HG02938 (cell line): ENCODE results near the gene SHFL.

Experiments used
- ATAC-seq: cut with Tn5 transposase; IDR thresholded peaks from one replicate; pipeline ENCODE4 v1.9.1; 2021; ENCODE audit warnings: mild to moderate bottlenecking, moderate library complexity; ENCODE audit not compliant: unreplicated experiment

Gene SHFL

GRCh38 chr19:10126213-10126639 is 40.1 kb downstream of the SHFL start:
- ATAC-seq, result no peak

GRCh38 chr19:10132905-10133304 is 46.8 kb downstream of the SHFL start:
- ATAC-seq, result no peak

- no peak for ATAC-seq
Observed at GRCh38 chr19:10133596-10133995, 47.5 kb downstream of the SHFL start.

GRCh38 chr19:10134040-10134439 is 47.9 kb downstream of the SHFL start:
- no peak for ATAC-seq

- ATAC-seq, result no peak
Observed at GRCh38 chr19:10135551-10136334, 49.6 kb downstream of the SHFL start.

GRCh38 chr19:10136936-10137335 is 50.8 kb downstream of the SHFL start:
- ATAC-seq, result no peak

- no peak for ATAC-seq
Observed at GRCh38 chr19:10137751-10138682, 51.9 kb downstream of the SHFL start.

DNA sequence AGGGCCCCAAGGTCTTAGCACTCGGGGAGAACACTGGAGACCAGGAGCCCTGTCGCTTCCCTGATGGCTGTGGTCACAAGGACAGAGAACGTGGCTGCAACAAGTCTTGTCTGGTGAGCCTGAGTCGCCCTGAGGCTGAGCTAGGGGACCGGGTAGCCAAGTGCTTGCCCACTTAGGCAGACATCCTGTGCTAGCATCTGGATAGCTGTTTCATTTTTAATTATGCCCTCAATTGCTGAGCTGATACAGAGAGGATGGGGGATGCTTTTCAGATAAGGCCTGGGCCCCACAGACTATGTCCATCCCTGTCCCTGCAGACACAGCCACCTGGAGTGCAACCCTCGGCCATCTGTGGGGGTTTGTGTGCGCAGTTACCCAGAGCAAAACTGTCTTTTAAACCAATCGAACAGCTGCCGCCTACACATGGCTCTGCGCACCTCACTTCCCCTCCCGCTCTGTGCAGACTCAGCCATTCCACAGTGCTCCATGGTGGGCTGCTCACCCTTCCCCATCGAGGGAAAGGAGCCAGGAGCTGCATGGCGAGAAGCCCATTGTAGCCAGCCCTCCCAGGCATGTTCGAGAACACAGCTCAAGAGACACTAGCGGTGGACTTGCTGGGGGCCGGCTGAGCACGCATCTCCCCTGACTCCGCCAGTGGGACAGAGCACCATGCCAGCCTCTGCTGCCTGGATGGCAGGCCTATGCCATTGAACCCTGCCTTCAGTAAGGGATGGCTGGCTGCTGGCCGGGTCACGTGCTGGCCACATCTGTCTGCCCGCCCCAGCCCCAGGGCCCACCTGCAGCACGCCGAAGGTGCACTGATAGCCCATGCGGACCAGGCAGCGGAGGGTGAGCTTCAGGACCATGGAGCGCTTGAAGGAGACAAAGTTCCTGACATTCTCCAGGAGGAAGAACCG is 53.0 kb downstream of the SHFL start:
- ATAC-seq, result no peak

DNA sequence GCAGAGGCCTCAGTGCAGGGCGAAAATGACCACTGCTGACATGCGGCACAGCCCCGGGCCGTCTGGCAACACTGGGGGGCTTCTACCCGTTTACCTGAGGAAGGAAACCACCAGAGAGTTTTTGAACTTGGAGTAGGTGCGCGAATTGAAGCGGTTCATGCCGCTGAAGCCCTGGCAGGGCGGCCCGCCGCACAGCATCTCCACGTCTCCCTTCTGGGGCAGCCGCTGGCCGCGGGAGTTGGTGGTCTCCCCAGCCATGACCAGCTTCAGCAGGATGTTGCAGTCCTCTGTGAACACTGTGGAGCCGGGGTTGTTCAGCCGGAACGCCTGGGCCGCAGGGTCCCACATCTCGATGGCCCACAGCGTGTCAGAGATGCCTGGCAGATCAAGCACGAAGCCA is 53.8 kb downstream of the SHFL start:
- ATAC-seq, result no peak

DNA sequence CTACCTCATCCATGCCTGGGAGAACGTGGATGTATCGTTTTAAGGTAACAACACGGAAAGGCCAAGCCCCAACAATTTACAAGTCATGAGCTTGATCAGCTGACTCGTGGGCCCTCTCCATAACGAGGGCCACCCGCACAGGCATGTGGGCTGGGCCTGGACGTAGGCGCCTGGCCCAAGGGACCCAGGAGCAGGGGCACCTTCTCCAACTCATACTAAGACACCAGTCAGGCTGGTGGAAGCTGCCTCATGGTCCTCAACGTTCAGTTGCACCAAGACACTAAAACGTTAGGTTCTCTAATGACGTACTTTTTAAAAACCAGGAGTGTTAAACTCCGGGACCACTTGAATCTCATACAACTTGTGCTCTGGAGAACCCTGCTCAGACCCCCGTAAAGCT is 55.4 kb downstream of the SHFL start:
- no peak for ATAC-seq

DNA sequence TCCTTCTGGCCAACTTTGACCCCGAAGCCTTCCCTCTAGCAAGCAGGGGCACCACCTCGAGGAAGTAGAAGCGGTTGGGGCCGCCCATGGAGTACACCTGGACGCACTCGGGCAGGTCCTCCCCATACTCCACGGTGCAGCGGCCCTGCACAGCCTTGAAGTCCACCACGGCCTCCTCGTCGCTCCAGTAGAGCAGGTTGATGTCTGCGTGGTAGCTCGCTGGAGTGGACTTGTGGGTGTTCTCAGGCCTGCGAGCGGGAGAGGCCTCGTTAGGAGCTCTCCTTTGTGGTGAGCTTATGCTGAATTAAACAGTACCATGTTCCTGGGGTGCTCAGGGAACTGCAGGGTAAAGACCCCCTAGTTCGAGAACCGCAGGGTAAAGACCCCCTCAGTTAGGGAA is 55.9 kb downstream of the SHFL start:
- no peak for ATAC-seq
